ENCODE measurements around the gene NFKBIA.
"Not testable (repeated sequence)": the region's sequence is repeated elsewhere in the genome, so short reads cannot be mapped to it uniquely, and the experiment has no call there.

Gene NFKBIA

DNA sequence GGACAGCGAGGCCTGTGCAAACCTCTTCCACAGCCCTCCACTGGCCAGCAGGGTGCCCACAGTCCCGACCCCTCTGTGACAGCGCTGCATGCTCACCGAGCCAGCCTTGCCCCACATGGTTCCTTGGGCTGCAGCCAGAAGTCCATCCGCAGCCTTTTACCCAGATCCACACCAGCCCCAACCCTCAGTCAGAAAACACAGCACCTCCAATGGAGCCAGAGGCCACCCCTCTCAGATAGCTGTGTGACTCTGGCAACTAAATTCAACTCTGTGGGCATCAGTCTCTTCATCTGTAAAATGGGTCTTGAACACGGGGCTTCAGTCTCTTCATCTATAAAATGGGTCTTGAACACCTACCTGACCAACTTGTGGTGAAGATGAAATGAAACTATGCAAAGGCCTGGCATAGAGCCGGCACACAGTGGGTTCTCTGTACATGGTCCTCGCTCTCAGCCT is 38.0 kb downstream of the NFKBIA start:
- no peak for FAIRE-seq

DNA sequence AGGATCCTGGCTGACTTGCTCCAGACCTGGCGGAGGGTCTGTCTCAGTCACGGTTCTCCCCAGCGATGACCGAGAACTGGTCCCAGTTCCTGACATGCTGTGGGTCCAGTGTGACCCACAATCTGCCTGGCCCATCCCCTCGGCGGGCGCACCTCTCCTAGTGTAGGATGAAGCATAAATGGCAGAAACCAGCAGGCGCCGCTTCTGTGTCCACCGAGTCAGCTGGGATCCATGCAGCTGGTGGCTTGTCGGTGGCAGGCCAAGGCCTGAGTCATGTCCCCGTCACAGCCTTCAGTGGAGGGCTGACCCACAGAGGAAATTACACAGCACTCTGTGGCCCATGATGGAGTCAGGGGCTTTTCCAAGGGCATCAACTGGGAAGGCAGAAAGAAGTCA is 38.5 kb downstream of the NFKBIA start:
- no peak for FAIRE-seq

GRCh38 chr14:35365130-35366055 is 39.2 kb downstream of the NFKBIA start:
- no peak for FAIRE-seq

DNA sequence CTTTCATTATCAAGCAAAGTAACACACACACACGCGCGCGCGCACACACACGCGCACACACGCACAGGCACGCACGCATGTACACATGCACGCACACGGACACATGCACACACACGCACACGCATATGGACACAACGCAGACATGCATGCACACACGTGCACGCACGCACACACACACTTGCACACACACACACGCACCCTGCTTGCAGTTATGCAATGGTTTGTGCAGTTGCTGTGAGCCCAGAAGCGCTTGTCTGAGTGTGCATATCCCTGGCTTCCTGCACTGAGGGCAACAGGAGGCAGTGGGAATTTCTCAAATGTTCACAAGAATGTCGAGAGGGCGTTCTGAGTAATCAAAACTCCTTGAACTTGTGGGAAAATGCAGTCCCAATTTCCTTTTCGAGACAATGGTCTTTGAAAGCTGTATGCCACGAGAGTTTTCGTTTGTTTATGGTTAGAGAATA is 41.6 kb downstream of the NFKBIA start:
- no peak for FAIRE-seq

GRCh38 chr14:35362450-35362849 is 42.1 kb downstream of the NFKBIA start:
- FAIRE-seq = no peak

GRCh38 chr14:35361141-35361480 is 43.4 kb downstream of the NFKBIA start:
- FAIRE-seq = no peak

DNA sequence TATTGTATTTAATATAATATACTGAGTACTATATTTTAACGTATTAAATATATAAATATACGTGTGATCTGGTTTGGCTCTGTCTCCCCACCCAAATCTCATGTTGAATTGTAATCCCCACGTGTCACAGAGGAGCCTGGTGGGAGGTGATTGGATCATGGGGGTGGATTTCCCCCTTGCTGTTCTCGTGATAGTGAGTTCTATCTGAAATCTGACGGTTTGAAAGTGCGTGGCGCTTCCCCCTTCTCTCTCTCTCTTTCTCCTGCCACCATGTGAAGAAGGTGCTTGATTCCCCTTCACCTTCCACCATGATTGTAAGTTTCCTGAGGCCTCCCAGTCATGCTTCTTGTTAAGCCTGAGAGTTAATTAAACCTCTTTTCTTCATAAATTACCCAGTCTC is 44.9 kb downstream of the NFKBIA start:
- FAIRE-seq = not testable (repeated sequence)

GRCh38 chr14:35355981-35356841 is 48.3 kb downstream of the NFKBIA start:
- no peak for FAIRE-seq

DNA sequence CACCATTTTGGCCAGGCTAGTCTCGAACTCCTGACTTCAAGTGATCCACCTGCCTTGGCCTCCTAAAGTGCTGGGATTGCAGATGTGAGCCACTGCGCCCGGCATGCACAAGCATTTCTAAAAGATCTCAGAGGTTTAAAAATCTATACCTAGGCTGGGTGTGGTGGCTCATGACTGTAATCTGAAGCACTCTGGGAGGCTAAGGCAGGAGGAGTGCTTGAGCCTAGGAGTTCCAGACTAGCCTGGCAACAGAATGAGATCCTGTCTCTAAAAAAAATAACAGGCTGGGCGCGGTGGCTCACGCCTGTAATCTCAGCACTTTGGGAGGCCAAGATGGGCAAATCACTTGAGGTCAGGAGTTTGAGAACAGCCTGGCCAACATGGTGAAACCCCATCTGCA is 49.3 kb downstream of the NFKBIA start:
- not testable (repeated sequence) for FAIRE-seq

- no peak for FAIRE-seq
Measured at GRCh38 chr14:35353409-35354172, 51.0 kb downstream of the NFKBIA start.

DNA sequence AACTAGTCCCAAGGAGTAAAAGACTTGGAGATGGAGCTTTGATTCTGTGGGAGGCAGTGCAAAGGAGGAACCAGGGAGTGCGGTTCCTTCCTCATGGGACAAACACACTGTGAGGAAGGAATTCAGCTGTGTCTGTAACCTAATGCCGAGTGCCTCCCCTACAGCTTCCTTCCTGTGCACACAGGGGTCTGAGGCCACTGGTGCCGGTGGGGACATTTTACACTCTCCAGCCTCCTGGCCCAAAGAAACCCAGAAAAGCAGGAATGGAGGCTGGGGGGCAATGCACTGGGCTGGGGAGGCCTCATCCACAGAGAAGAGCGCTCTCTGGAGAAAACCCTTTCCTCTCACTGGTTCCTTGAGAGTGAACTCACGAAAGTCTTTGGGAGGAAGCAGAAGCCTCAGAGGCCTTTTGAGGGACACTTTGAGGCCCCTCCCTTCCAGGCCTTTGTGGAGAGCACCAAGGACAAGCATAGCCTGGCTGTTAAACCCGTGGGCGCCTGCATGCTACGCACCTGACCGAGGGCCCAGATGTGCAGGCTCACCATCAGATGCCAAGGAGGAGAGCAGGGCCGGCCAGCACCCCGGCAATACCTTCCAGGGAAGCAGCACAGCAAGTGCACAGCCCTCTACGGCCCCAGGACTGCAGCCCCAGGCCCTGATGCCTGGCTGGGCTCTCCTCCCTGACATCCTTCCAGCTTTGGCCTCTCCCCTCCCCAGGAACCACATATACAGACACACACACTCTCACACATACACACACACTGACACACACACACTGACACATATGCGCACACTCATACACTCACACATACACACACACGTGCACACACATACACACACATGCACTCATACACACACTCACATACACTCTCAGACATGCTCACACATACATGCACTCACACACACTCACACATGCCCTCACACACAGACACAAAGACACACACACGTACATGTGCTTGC is 52.0 kb downstream of the NFKBIA start:
- FAIRE-seq = no peak

- no peak for FAIRE-seq
Measured at GRCh38 chr14:35351897-35352273, 52.7 kb downstream of the NFKBIA start.
